Loucy (cell line): ENCODE data around the gene KCNA5.

Experiments used
- H2AFZ ChIP-seq: fragments of 200-600 bp; sonication (generic); 2 replicates; pipeline ENCODE4 v1.6.0; 2016; ENCODE audit warnings: antibody characterized with exemption, mild to moderate bottlenecking, low read length, moderate library complexity
- H3F3A ChIP-seq: fragments of 200-600 bp; 2 replicates; pipeline ENCODE4 v1.6.0; 2016; ENCODE audit warnings: antibody characterized with exemption, low read depth, mild to moderate bottlenecking
- H3K27me3 ChIP-seq: fragments of 200-600 bp; sonication (generic); 2 replicates; pipeline ENCODE4 v1.6.1; 2014; ENCODE audit warnings: low read length, mild to moderate bottlenecking; ENCODE audit not compliant: insufficient read depth, poor library complexity, severe bottlenecking
- H3K36me3 ChIP-seq: fragments of 200-600 bp; sonication (generic); 2 replicates; pipeline ENCODE4 v1.6.1; 2016; ENCODE audit warnings: low read length; ENCODE audit not compliant: insufficient read depth
- H3K4me1 ChIP-seq: fragments of 200-600 bp; sonication (generic); 2 replicates; pipeline ENCODE4 v1.5.1; 2014; ENCODE audit warnings: low read length, mild to moderate bottlenecking; ENCODE audit not compliant: insufficient read depth, poor library complexity, severe bottlenecking
- H3K4me2 ChIP-seq: fragments of 200-600 bp; sonication (generic); 2 replicates; pipeline ENCODE4 v1.6.0; 2014; ENCODE audit warnings: antibody characterized with exemption, low read length, low read depth, mild to moderate bottlenecking; ENCODE audit not compliant: poor library complexity, severe bottlenecking
- H3K4me3 ChIP-seq: fragments of 200-600 bp; sonication (generic); 2 replicates; pipeline ENCODE4 v1.5.1; 2014; ENCODE audit warnings: low read length, mild to moderate bottlenecking, mixed read lengths; ENCODE audit not compliant: poor library complexity, severe bottlenecking
- H3K79me2 ChIP-seq: fragments of 200-600 bp; sonication (generic); 2 replicates; pipeline ENCODE4 v1.6.1; 2014; ENCODE audit warnings: low read length; ENCODE audit not compliant: insufficient read depth
- H3K9ac ChIP-seq: fragments of 200-600 bp; sonication (generic); 2 replicates; pipeline ENCODE4 v1.6.0; 2014; ENCODE audit warnings: mild to moderate bottlenecking, low read depth, low read length, moderate library complexity; ENCODE audit not compliant: poor library complexity, severe bottlenecking
- H3K9me2 ChIP-seq: fragments of 200-600 bp; sonication (generic); replicated peaks from 2 replicates; pipeline ENCODE4 v1.6.1; 2016; ENCODE audit warnings: low read depth, low read length, mixed read lengths
- H3K9me3 ChIP-seq: fragments of 200-600 bp; sonication (generic); 2 replicates; pipeline ENCODE4 v1.6.1; 2014; ENCODE audit warnings: mild to moderate bottlenecking, antibody characterized with exemption, low read length, low read depth; ENCODE audit not compliant: insufficient read depth
- H4K20me1 ChIP-seq: fragments of 200-600 bp; sonication (generic); 2 replicates; pipeline ENCODE4 v1.6.0; 2014; ENCODE audit warnings: antibody characterized with exemption, low read length, mild to moderate bottlenecking; ENCODE audit not compliant: insufficient read depth, poor library complexity, severe bottlenecking
- EZH2phosphoT487 ChIP-seq: fragments of 200-600 bp; IDR thresholded peaks from 2 replicates; pipeline ENCODE4 v1.6.1; 2018; ENCODE audit warnings: antibody characterized with exemption, mild to moderate bottlenecking, moderate library complexity, borderline replicate concordance
- TF ChIP-seq, protein P1 (sequence below): fragments of 200-600 bp; sonication (generic); conservative IDR thresholded peaks from 2 replicates; pipeline ENCODE4 v1.5.1; 2014; ENCODE audit warnings: mild to moderate bottlenecking, antibody characterized with exemption, low read length

Gene KCNA5

GRCh38 chr12:5073853-5074252, 30.2 kb downstream of the KCNA5 start:
- TF ChIP-seq, protein P1, sequence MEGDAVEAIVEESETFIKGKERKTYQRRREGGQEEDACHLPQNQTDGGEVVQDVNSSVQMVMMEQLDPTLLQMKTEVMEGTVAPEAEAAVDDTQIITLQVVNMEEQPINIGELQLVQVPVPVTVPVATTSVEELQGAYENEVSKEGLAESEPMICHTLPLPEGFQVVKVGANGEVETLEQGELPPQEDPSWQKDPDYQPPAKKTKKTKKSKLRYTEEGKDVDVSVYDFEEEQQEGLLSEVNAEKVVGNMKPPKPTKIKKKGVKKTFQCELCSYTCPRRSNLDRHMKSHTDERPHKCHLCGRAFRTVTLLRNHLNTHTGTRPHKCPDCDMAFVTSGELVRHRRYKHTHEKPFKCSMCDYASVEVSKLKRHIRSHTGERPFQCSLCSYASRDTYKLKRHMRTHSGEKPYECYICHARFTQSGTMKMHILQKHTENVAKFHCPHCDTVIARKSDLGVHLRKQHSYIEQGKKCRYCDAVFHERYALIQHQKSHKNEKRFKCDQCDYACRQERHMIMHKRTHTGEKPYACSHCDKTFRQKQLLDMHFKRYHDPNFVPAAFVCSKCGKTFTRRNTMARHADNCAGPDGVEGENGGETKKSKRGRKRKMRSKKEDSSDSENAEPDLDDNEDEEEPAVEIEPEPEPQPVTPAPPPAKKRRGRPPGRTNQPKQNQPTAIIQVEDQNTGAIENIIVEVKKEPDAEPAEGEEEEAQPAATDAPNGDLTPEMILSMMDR = peak; percentile 50
- TF ChIP-seq EZH2phosphoT487 = no peak
- no peaks in the 10 kb centered on the region for H3K36me3 ChIP-seq

DNA sequence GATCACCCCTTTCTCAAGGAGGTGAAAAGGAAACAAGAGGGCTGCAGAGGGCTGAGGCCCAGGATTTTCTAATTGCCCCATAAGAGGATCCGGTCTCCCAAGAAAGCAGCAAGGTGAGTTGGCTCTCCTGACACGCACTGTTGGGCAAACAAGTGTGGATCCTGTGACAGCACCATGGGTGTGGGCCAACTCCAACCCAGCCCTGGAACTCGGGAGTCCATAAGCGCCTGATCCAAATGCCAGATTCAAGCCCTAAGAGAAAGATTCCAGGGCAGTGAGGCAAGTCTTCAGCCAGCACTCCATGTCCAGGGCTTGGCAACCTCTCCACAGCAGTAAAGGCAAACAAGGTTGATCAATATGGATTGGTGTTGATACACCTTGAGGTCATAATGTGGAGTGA, 33.1 kb downstream of the KCNA5 start:
- Histone ChIP-seq H2AFZ (no peak overlapping the region), H3F3A (no peaks in the 10 kb centered on the region), H3K4me1 (no peaks in the 10 kb centered on the region), H3K27me3 (no peaks in the 10 kb centered on the region), H3K79me2 (no peaks in the 10 kb centered on the region), H3K4me2 (no peak overlapping the region), H3K36me3 (no peaks in the 10 kb centered on the region), H4K20me1 (no peaks in the 10 kb centered on the region), H3K9ac (no peak overlapping the region), H3K9me3 (no peaks in the 10 kb centered on the region), H3K4me3 (no peak overlapping the region), H3K9me2 (no peaks in the 10 kb centered on the region)
- no peak for TF ChIP-seq EZH2phosphoT487
- TF ChIP-seq, protein P1 = no peak

More at GRCh38 chr12:5073853-5074252, 30.2 kb downstream of the KCNA5 start:
- Histone ChIP-seq H3K9ac (no peak overlapping the region), H2AFZ (no peak overlapping the region), H3K9me3 (no peaks in the 10 kb centered on the region), H3K4me1 (no peaks in the 10 kb centered on the region), H3K4me3 (no peak overlapping the region), H3K4me2 (no peak overlapping the region), H3F3A (no peaks in the 10 kb centered on the region), H3K27me3 (no peaks in the 10 kb centered on the region), H4K20me1 (no peaks in the 10 kb centered on the region), H3K79me2 (no peaks in the 10 kb centered on the region), H3K9me2 (no peaks in the 10 kb centered on the region)

DNA sequence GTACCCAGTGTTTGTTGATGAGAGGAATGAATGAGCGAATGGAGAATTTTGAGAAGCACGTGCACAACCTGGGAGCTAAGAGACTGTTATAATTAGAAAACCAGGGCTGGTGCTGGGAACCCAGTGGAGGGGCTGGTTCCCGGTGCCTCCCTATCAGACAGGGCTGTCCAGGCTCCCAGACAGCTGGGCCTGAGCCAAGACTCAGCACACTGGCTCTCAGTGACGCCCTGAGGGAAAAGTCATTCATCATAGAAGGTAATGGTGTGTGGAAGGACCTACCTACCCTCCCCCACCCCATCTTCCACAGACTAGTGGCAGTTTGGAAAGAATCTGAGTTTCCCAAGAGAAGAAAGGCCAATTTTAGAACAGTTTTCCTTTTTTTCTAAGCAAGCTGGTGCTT, 34.7 kb downstream of the KCNA5 start:
- Histone ChIP-seq H2AFZ (no peak overlapping the region), H3K27me3 (no peaks in the 10 kb centered on the region), H3K9me2 (no peaks in the 10 kb centered on the region), H3K4me2 (no peak overlapping the region), H3K9ac (no peak overlapping the region), H3F3A (no peaks in the 10 kb centered on the region), H3K4me3 (no peak overlapping the region), H3K4me1 (no peaks in the 10 kb centered on the region), H3K79me2 (no peaks in the 10 kb centered on the region), H4K20me1 (no peaks in the 10 kb centered on the region), H3K9me3 (no peaks in the 10 kb centered on the region), H3K36me3 (no peaks in the 10 kb centered on the region)
- no peak for TF ChIP-seq EZH2phosphoT487
- TF ChIP-seq, protein P1 = no peak
